ENCODE data around the gene KIF18A.
"Not testable (repeated sequence)": the region's sequence is repeated elsewhere in the genome, so short reads cannot be mapped to it uniquely, and the experiment has no call there.

KIF18A gene

GRCh38 chr11:28106353-28107043 is 1.5 kb downstream of the KIF18A start:
- no peak for DNase-seq

GRCh38 chr11:28105869-28106268 is 2.1 kb downstream of the KIF18A start:
- no peak for DNase-seq

GRCh38 chr11:28104984-28105383 is 3.0 kb downstream of the KIF18A start:
- DNase-seq = no peak

- no peak for DNase-seq
Measured at GRCh38 chr11:28104425-28104824, 3.5 kb downstream of the KIF18A start.

- not testable (repeated sequence) for DNase-seq
Measured at GRCh38 chr11:28102300-28102699, 5.7 kb downstream of the KIF18A start.

GRCh38 chr11:28100665-28101064 is 7.3 kb downstream of the KIF18A start:
- DNase-seq = no peak

- DNase-seq = no peak
Measured at GRCh38 chr11:28099715-28100114, 8.2 kb downstream of the KIF18A start.

GRCh38 chr11:28098257-28098656 is 9.7 kb downstream of the KIF18A start:
- DNase-seq = no peak

GRCh38 chr11:28092786-28093185 is 15.2 kb downstream of the KIF18A start:
- DNase-seq = no peak

- DNase-seq = no peak
Measured at GRCh38 chr11:28090052-28090749, 17.8 kb downstream of the KIF18A start.

- DNase-seq = no peak
Measured at GRCh38 chr11:28089378-28089777, 18.6 kb downstream of the KIF18A start.

GRCh38 chr11:28087693-28088092 is 20.3 kb downstream of the KIF18A start:
- DNase-seq = not testable (repeated sequence)

- not testable (repeated sequence) for DNase-seq
Measured at GRCh38 chr11:28087192-28087591, 20.8 kb downstream of the KIF18A start.

GRCh38 chr11:28086569-28086968 is 21.4 kb downstream of the KIF18A start:
- no peak for DNase-seq

GRCh38 chr11:28083118-28083517 is 24.8 kb downstream of the KIF18A start:
- no peak for DNase-seq

- DNase-seq = no peak
Measured at GRCh38 chr11:28077521-28077920, 30.4 kb downstream of the KIF18A start.

- no peak for DNase-seq
Measured at GRCh38 chr11:28072321-28072720, 35.6 kb downstream of the KIF18A start.

GRCh38 chr11:28071305-28071704 is 36.7 kb downstream of the KIF18A start:
- DNase-seq = no peak

- no peak for DNase-seq
Measured at GRCh38 chr11:28058333-28058732, 49.6 kb downstream of the KIF18A start.

GRCh38 chr11:28054821-28055220 is 53.1 kb downstream of the KIF18A start:
- DNase-seq = no peak

GRCh38 chr11:28049338-28050216 is 58.4 kb downstream of the KIF18A start:
- no peak for DNase-seq

GRCh38 chr11:28048812-28049211 is 59.1 kb downstream of the KIF18A start:
- DNase-seq = no peak

GRCh38 chr11:28043930-28044709 is 63.8 kb downstream of the KIF18A start:
- DNase-seq = no peak
